Parathyroid adenoma (tissue), 2 donors: ENCODE results near the gene ABCC8.

Experiments
- H2AFZ ChIP-seq: fragments of 300-600 bp; sonication (generic); one replicate; pipeline ENCODE4 v1.7.0; 2017; ENCODE audit warnings: antibody characterized with exemption, mild to moderate bottlenecking
- H3K27ac ChIP-seq: fragments of 300-600 bp; sonication (generic); one replicate; pipeline ENCODE4 v1.7.0; 2017
- H3K27me3 ChIP-seq: fragments of 300-600 bp; sonication (generic); one replicate; pipeline ENCODE4 v1.7.0; 2017; ENCODE audit warnings: low read length; ENCODE audit not compliant: control insufficient read depth, insufficient read depth
- H3K36me3 ChIP-seq: fragments of 300-600 bp; sonication (generic); one replicate; pipeline ENCODE4 v1.7.0; 2017; ENCODE audit warnings: low read length; ENCODE audit not compliant: control insufficient read depth, insufficient read depth
- H3K4me1 ChIP-seq: fragments of 300-600 bp; sonication (generic); one replicate; pipeline ENCODE4 v1.7.0; 2017; ENCODE audit warnings: control low read depth
- H3K4me2 ChIP-seq: fragments of 300-600 bp; sonication (generic); one replicate; pipeline ENCODE4 v1.7.0; 2017; ENCODE audit warnings: low read length
- H3K4me3 ChIP-seq: fragments of 300-600 bp; sonication (generic); one replicate; pipeline ENCODE4 v1.7.0; 2017; ENCODE audit warnings: low read depth, low read length
- H3K79me2 ChIP-seq: fragments of 300-600 bp; sonication (generic); one replicate; pipeline ENCODE4 v1.7.0; 2017; ENCODE audit warnings: control low read depth
- H3K9ac ChIP-seq: fragments of 300-600 bp; sonication (generic); one replicate; pipeline ENCODE4 v1.7.0; 2017; ENCODE audit warnings: mild to moderate bottlenecking
- H3K9me3 ChIP-seq: fragments of 300-600 bp; sonication (generic); one replicate; pipeline ENCODE4 v1.7.0; 2017; ENCODE audit warnings: low read length; ENCODE audit not compliant: control insufficient read depth
- TF ChIP-seq, protein P1 (sequence below): fragments of 300-600 bp; sonication (generic); IDR thresholded peaks from one replicate; pipeline ENCODE4 v1.7.0; 2017; ENCODE audit warnings: antibody characterized with exemption, mild to moderate bottlenecking
- donor health status: primary hyperparathyroidism.

ABCC8 gene

DNA sequence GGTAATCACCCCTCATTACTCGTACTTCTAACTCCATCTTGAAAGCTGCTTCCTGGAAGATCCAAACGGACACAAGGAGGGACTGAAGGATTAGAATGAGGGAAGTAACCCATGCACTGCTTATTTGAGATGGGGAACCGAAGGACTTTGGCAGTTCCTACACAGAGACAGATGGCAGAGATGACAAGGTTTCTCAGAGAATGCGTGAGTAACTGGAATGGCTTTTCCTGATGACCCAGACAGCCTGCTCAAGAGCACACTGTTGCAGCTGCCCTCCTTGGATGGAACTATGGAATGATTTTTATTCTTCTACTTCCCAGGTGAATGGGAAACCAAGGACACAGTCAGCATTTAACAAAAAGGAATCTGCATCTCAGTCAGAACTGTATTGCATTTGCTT is 95.5 kb downstream of the ABCC8 start:
- no peak overlapping the region for H3K9ac ChIP-seq
- no peaks in the 10 kb centered on the region for H3K27me3 ChIP-seq
- TF ChIP-seq, protein P1, sequence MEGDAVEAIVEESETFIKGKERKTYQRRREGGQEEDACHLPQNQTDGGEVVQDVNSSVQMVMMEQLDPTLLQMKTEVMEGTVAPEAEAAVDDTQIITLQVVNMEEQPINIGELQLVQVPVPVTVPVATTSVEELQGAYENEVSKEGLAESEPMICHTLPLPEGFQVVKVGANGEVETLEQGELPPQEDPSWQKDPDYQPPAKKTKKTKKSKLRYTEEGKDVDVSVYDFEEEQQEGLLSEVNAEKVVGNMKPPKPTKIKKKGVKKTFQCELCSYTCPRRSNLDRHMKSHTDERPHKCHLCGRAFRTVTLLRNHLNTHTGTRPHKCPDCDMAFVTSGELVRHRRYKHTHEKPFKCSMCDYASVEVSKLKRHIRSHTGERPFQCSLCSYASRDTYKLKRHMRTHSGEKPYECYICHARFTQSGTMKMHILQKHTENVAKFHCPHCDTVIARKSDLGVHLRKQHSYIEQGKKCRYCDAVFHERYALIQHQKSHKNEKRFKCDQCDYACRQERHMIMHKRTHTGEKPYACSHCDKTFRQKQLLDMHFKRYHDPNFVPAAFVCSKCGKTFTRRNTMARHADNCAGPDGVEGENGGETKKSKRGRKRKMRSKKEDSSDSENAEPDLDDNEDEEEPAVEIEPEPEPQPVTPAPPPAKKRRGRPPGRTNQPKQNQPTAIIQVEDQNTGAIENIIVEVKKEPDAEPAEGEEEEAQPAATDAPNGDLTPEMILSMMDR = no peak
- H2AFZ ChIP-seq = no peak overlapping the region
- H3K4me1 ChIP-seq = no peaks in the 10 kb centered on the region
- no peak overlapping the region for H3K27ac ChIP-seq
- H3K79me2 ChIP-seq = no peaks in the 10 kb centered on the region
- H3K36me3 ChIP-seq = no peaks in the 10 kb centered on the region
- H3K4me3 ChIP-seq = no peak overlapping the region
- no peaks in the 10 kb centered on the region for H3K9me3 ChIP-seq
- no peak overlapping the region for H3K4me2 ChIP-seq

DNA sequence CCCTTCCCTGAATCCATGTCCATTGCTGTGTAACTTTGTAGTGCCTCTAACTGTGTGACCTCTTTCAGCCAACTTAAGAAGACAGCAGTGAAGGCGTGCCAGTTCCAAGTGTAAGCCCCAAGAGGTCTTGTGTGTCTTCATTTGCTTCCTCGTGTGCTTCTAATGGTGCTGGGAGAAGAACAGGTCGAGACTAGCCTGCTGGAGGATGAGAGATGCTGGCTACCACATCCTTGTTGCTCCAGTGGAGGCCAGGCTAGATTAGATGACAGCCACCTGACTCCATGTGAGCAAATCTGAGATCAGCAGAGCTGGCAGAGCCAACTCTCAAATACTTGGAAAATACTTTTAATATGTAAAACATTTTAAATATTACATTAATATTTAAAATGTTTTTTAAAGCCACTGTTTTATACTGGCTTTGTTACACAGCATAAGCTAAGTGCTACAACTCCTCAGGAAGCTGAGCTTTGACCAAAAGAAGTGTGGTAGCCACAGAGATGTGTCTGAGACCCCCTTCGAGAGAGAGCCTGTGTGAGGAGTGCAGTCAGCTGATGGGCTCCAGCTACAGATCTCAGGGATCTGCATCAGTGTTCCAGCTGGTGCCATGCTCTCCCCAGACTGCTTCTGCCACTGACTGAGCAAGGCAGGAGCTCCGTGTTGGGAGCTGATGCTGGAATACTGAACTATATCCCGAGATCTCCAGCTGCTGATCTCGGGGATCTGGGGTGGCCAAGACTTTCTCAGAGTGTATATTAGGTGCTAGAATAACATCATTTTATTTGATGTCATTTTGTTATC is 97.1 kb downstream of the ABCC8 start:
- TF ChIP-seq, protein P1 = no peak
- Histone ChIP-seq H2AFZ (no peak overlapping the region), H3K4me1 (no peaks in the 10 kb centered on the region), H3K27me3 (no peaks in the 10 kb centered on the region), H3K36me3 (no peaks in the 10 kb centered on the region), H3K27ac (no peak overlapping the region), H3K4me2 (no peak overlapping the region), H3K79me2 (no peaks in the 10 kb centered on the region), H3K9me3 (no peaks in the 10 kb centered on the region), H3K9ac (no peak overlapping the region), H3K4me3 (no peak overlapping the region)

DNA sequence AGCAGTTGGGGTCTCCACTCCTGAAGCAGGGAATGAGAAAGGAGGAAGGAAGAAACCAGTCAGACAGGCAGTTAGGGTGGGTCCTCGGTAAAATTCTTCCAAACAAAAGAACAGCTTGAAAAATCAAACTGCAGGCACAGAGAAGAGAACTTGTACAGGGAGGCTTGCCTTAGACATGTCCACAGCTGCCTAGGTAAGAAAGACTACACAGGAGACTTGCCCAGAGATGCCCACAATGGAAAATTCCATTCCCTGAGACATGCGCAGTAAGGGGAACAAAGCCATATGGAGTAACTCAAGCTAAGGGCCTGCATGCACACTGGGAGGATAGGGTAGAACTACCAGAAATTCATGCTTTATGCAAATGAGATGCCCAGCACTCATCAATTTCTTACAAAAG is 98.0 kb downstream of the ABCC8 start:
- Histone ChIP-seq H3K4me3 (no peak overlapping the region), H3K9ac (no peak overlapping the region), H3K27me3 (no peaks in the 10 kb centered on the region), H3K9me3 (no peaks in the 10 kb centered on the region), H3K4me2 (no peak overlapping the region), H2AFZ (no peak overlapping the region), H3K36me3 (no peaks in the 10 kb centered on the region), H3K79me2 (no peaks in the 10 kb centered on the region), H3K27ac (no peak overlapping the region), H3K4me1 (no peaks in the 10 kb centered on the region)
- TF ChIP-seq, protein P1 = no peak

DNA sequence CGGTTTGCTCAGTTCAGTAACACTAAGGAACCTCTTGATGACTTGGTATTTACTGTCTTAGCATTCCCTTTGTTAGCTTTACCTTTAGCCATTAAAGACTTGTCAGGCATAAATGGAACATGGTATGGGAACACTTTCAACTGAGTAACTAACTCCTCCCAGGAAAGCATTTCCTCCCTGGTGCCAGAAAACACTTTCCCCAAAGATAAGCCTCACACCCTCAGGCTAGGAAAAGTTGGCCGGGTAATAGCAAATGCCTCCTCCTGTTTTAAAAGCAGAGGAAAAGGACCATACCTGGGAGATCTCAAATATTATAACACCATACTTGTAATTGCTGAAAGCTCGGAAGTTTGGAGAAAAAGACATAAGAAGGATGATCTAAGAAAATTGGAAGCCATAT is 100.2 kb downstream of the ABCC8 start:
- Histone ChIP-seq H3K4me1 (no peaks in the 10 kb centered on the region), H3K9ac (no peak overlapping the region)
- TF ChIP-seq, protein P1 = no peak

DNA sequence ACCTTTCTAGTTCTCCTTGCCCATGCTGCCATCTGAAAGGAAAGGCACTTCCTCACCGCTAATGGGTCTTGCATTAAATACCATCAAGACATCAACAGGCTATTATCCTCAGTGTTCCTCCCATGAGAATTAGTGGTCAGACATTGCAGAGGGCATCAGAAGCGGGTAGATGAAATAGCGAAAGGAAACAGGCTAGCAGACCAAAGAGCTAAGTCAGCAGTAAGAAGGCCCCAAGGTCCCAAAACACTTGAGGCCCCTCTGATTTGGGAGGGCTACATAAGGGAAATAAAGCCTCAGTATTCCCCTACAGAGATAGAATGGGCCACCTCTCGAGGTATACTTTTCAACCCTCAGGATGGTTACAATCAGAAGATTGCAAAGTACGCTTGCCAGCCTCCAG is 101.1 kb downstream of the ABCC8 start:
- Histone ChIP-seq H3K4me2 (no peak overlapping the region), H3K36me3 (no peaks in the 10 kb centered on the region), H3K79me2 (no peaks in the 10 kb centered on the region), H3K9me3 (no peaks in the 10 kb centered on the region), H3K27me3 (no peaks in the 10 kb centered on the region), H3K4me1 (no peaks in the 10 kb centered on the region), H2AFZ (no peak overlapping the region), H3K4me3 (no peak overlapping the region), H3K9ac (no peak overlapping the region), H3K27ac (no peak overlapping the region)
- TF ChIP-seq, protein P1 = no peak

More for the DNA sequence above, 100.2 kb downstream of the ABCC8 start:
- no peaks in the 10 kb centered on the region for H3K79me2 ChIP-seq
- H3K27me3 ChIP-seq = no peaks in the 10 kb centered on the region
- H3K27ac ChIP-seq = no peak overlapping the region
- H3K36me3 ChIP-seq = no peaks in the 10 kb centered on the region
- no peak overlapping the region for H3K4me3 ChIP-seq
- H2AFZ ChIP-seq = no peak overlapping the region
- no peaks in the 10 kb centered on the region for H3K9me3 ChIP-seq
- no peak overlapping the region for H3K4me2 ChIP-seq
